AG09319 (cell line): ENCODE data around the gene ARMC7.
"Not testable (repeated sequence)": the region's sequence is repeated elsewhere in the genome, so short reads cannot be mapped to it uniquely, and the experiment has no call there.

Experiments used
- DNase-seq: peaks from one replicate; pipeline ENCODE4 v3.0.0-alpha.2; 2010; ENCODE audit warnings: low read depth; ENCODE audit errors: extremely low read depth
- TF ChIP-seq, protein P1 (sequence below): IDR thresholded peaks from 2 replicates; pipeline ENCODE4 v1.5.1; 2011; ENCODE audit warnings: low read depth, mild to moderate bottlenecking, inconsistent platforms, low read length, moderate library complexity

Gene ARMC7

DNA sequence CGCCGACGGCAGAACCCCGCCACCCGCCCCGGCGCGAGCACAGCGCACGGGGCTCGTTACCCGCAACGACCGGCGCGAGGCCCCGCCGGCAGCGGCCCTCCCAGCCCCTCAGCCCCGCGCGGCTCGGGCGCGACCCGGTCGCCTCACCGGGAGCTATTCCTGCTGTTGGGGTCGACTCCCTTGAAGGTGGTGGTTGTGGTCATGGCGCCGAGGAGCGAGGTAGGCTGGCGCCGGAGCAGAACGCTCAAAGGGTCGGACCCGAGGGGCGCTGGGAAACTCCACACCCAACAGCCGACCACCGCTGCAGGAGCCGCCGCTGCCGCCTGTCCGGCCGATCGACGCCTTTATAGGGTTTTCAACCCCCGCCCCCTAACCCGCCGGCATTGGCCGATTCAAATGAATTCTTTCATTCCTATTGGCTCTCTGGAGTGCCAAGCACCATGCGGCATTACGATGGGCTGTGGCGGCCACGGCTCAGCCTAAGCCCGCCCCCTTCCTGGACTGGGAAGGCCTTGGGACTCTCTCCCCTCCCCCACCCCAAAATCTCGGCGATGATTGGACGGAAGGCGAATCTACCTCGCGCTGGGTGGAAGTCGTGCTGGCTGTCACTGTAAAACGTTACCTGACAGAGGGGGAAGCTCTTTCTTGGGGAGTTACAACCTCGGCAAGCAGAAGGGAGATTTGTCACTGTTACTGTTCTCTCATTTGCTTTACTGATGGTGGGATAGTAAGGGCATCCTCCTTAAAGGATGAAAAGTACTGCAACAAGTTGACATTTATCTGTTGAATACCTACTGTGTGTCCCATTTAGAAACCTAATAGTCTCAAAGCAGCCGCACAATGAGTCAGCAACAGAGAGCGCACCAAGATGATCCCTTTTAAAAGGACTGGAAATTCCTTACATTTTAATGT is 44.7 kb downstream of the ARMC7 start, which contains the start of gene JPT1:
TSS of gene JPT1 (minus strand) at position 318 of the 912 bp plus-strand sequence. CDS start at position 203, 115 bp downstream.
- peak; percentile 97 for DNase-seq
- TF ChIP-seq, protein P1, sequence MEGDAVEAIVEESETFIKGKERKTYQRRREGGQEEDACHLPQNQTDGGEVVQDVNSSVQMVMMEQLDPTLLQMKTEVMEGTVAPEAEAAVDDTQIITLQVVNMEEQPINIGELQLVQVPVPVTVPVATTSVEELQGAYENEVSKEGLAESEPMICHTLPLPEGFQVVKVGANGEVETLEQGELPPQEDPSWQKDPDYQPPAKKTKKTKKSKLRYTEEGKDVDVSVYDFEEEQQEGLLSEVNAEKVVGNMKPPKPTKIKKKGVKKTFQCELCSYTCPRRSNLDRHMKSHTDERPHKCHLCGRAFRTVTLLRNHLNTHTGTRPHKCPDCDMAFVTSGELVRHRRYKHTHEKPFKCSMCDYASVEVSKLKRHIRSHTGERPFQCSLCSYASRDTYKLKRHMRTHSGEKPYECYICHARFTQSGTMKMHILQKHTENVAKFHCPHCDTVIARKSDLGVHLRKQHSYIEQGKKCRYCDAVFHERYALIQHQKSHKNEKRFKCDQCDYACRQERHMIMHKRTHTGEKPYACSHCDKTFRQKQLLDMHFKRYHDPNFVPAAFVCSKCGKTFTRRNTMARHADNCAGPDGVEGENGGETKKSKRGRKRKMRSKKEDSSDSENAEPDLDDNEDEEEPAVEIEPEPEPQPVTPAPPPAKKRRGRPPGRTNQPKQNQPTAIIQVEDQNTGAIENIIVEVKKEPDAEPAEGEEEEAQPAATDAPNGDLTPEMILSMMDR, result no peak

DNA sequence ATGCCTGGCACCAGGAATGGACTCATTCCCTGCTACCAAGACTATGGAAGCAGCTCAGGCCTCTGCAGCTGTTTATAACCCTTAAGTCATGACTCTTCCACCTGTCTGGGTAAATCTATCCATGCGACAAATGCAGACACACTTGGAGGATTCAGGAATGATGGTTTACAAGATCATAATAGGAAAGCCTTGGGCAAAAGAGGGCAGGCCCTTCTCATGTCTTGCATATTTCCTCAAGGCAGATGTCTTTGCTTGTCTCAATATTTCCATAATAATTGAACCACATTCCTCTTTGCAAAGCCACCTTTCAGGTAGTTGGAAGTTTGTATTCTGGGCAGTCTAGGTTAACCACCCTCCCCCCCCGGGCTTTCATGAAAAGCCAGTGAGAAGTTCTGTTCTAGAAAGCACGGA is 45.4 kb downstream of the ARMC7 start:
- no peak for DNase-seq
- TF ChIP-seq, protein P1, result no peak

DNA sequence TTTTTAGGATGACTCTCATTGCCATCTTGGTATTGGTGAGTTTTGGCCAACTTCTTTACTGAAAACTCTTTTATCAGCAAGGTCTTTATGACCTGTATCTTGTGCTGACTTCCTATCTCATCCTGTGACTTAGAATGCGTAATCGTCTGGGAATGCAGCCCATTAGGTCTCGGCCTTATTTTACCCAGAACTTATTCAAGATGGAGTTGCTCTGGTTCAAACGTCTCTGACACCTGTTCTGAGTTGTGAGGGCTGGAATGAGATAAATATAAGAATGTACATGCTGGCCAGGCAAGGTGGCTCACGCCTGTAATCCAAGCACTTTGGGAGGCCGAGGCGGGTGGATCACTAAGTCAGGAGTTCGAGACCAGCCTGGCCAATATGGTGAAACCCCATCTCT is 48.7 kb downstream of the ARMC7 start:
- not testable (repeated sequence) for DNase-seq

DNA sequence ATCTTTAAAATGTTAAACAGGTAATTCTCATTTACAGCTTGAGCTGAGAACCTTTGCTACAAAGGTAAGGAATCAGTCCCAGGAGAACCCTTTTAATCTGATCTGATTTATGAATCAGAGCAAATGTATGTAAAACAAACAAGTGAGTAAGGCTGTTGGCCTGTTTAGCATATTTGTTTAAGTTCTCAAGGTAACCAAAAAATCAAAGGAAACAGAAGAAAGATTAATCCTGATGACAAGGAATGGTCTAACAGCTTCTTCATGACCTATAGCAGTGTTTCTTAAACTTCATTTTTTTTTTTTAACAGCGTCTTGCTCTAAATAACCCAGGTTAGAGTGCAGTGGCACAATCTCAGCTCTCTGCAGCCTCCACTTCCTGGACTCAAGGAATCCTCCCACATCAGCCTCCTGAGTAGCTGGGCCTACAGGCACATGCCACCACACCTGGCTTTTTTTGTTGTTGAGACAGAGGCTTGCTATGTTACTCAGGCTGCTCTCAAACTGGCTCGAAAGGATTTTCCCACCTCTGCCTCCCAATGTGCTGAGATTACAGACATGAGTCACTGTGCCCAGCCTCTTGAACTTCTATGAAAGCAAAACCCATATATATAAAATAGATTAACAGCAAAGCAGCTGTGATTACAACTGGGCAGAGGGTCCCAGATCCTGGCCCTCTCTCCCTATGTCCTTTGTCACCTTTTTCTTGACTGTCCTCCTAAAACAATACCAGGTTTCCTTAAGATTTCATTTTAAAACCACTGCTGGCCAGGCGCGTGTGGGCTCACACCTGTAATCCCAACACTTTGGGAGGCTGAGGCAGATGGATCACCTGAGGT is 49.6 kb downstream of the ARMC7 start:
- no peak for DNase-seq
- TF ChIP-seq, protein P1, result no peak

DNA sequence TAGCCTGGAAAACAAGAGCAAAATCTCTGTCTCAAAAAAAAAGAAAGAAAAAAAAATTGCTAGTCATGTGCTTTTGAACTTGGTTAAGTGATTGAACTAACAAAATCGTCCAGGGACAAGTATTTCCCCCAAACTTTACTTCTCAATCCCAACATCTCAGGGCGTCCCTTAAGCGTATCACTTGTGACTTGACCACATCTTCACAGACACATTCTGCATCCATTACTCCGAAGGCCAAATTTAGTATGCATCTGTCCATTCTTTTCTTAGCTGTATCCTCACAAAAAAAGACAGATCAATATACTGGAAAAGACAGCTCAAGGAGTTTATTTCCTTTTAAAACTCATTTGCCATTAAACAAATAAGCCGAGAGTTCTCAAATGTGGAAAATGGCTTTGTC is 50.4 kb downstream of the ARMC7 start:
- no peak for DNase-seq
- TF ChIP-seq, protein P1, result no peak

DNA sequence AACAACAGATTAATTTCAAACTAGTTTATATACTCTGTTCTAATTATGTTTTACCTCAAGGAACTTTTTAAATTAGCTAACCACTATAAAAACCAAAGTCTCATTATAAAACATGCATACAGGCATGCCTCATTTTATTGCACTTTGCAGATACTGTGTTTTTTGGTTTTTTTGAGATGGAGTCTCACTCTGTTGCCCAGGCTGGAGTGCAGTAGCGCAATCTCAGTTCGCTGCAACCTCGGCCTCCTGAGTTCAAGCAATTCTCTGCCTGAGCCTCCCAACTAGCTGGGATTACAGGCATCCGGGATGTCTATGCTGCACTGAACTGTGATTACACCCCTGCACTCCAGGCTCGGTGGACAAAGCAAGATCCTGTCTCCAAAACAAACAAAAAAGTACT is 53.3 kb downstream of the ARMC7 start:
- DNase-seq, result no peak
- TF ChIP-seq, protein P1, result no peak

DNA sequence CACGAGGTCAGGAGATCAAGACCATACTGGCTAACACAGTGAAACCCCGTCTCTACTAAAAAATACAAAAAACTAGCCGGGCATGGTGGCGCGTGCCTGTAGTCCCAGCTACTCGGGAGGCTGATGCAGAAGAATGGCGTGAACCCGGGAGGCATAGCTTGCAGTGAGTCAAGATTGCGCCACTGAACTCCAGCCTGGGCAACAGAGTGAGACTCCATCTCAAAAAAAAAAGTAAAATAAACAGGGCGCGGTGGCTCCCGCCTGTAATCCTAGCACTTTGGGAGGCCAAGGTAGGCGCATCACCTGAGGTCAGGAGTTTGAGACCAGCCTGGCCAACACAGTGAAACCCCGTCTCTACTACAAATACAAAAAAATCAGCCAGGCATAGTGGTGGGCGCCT is 54.8 kb downstream of the ARMC7 start:
- not testable (repeated sequence) for DNase-seq

DNA sequence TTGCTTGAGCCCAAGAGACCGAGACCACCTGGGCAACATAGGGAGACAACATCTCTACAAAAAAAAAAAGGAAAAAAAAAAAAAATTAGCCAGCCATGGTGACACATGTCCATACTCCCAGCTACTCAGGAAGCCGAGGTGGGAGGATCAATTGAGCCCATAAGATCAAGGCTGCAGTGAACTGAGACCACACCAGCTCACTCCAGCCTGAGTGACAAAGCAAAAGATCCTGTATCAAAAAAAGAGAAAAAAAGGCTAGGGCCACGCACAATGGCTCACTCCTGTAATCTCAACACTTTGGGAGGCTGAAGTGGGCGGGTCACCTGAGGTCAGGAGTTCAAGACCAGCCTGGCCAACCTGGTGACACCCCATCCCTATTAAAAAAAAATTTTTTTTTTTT is 59.2 kb downstream of the ARMC7 start:
- no peak for DNase-seq
- TF ChIP-seq, protein P1, result no peak
